ENCODE data around the gene DENND1A. TPM values are rescaled to one million over a fixed set of nuclear protein-coding genes. Genes with fewer than 3 reads are reported as not detected.

Gene DENND1A
- total and polyA plus RNA-seq, 4 donors = 7.9 to 22.0 (median 13.9) TPM

GRCh38 chr9:123814496-123814895 is 115.4 kb downstream of the DENND1A start (continued):
- TF ChIP-seq ZBTB33 (IDR thresholded peaks at IDR 0.05) (no peak), MAX (IDR thresholded peaks at IDR 0.05) (no peak), FOXA2 (IDR thresholded peaks at IDR 0.05) (no peak)

- Histone ChIP-seq H3K9me3 (ENCODE audit: control insufficient read depth in 4 of 4, low read length in 3 of 4) (no peaks in the 10 kb centered on the region), H3K27ac (ENCODE audit: low read depth in 1 of 2, low read length in 2 of 2) (no peak overlapping the region), H3K36me3 (ENCODE audit: control insufficient read depth in 4 of 4, insufficient read depth in 3 of 4, low read depth in 1 of 4, low read length in 3 of 4) (no peaks in the 10 kb centered on the region), H3K9ac (ENCODE audit: low read depth in 1 of 2, low read length in 2 of 2) (no peak overlapping the region), H3K27me3 (ENCODE audit: control insufficient read depth in 4 of 4, insufficient read depth in 4 of 4, low read length in 3 of 4) (no peaks in the 10 kb centered on the region), H3K4me1 (ENCODE audit: control insufficient read depth in 4 of 4, insufficient read depth in 4 of 4, low read length in 3 of 4) (no peaks in the 10 kb centered on the region), H3K4me3 (ENCODE audit: low read depth in 1 of 3, low read length in 3 of 3) (no peak overlapping the region)
- DNase-seq (ENCODE audit: low spot score) = no peak
- WGBS = 89% methylated on average over 3 of the region's 3 CpGs
- no peak for TF ChIP-seq SP1 (IDR thresholded peaks at IDR 0.05)
- no peak for TF ChIP-seq FOXA1 (IDR thresholded peaks at IDR 0.05)
- no peak for TF ChIP-seq GABPA (IDR thresholded peaks at IDR 0.05 in 1 of 2, conservative IDR thresholded peaks at IDR 0.05 in 1 of 2)
- TF ChIP-seq YY1 (IDR thresholded peaks at IDR 0.05) = no peak
- no peak for TF ChIP-seq TAF1 (conservative IDR thresholded peaks at IDR 0.05)
- no peak for TF ChIP-seq NR2F2 (IDR thresholded peaks at IDR 0.05)
- TF ChIP-seq CTCF (IDR thresholded peaks at IDR 0.05; ENCODE audit: low read depth, low read length, missing input control) = no peak
- no peak for TF ChIP-seq RXRA (IDR thresholded peaks at IDR 0.05)
- no peak for TF ChIP-seq EGR1 (IDR thresholded peaks at IDR 0.05; ENCODE audit: low read depth in 2 of 2)
- no peak for TF ChIP-seq MAX (IDR thresholded peaks at IDR 0.05)
- TF ChIP-seq ATF3 (IDR thresholded peaks at IDR 0.05) = no peak
- TF ChIP-seq HNF4G (IDR thresholded peaks at IDR 0.05) = no peak
- no peak for TF ChIP-seq HNF4A (conservative IDR thresholded peaks at IDR 0.05)
- no peak for TF ChIP-seq ZBTB33 (IDR thresholded peaks at IDR 0.05)
- TF ChIP-seq REST (IDR thresholded peaks at IDR 0.05) = no peak
- no peak for TF ChIP-seq JUND (IDR thresholded peaks at IDR 0.05)
- no peak for TF ChIP-seq RAD21 (IDR thresholded peaks at IDR 0.05)
- no peak for TF ChIP-seq FOXA2 (IDR thresholded peaks at IDR 0.05)
These were observed 116.9 kb downstream of the DENND1A start for GRCh38 chr9:123812984-123813383.
